Keratinocyte (primary cell): ENCODE measurements around the gene BSG. TPM values are rescaled to one million over a fixed set of nuclear protein-coding genes. Genes with fewer than 3 reads are reported as not detected.

ENCODE experiments used
- DNase-seq: peaks from one replicate; pipeline ENCODE4 v3.0.0-alpha.2; 2011; ENCODE audit warnings: low read depth, missing footprints, low spot score
- FAIRE-seq: peaks from 2 replicates; lab custom pipeline; 2011; peaks lifted over from hg19 to GRCh38; lab: Jason Lieb, UNC
- H2AFZ ChIP-seq: 2 replicates; pipeline ENCODE4 v1.6.0; 2012; ENCODE audit warnings: low read length, control low read depth, inconsistent platforms; ENCODE audit not compliant: control insufficient read depth
- H3K27ac ChIP-seq: 2 replicates; pipeline ENCODE4 v1.5.1; 2011; ENCODE audit warnings: low read length; ENCODE audit not compliant: control insufficient read depth, insufficient read depth
- H3K27me3 ChIP-seq: 3 replicates; pipeline ENCODE4 v1.6.0; 2011; ENCODE audit warnings: low read length; ENCODE audit not compliant: control insufficient read depth, insufficient read depth; ENCODE audit errors: extremely low read depth
- H3K36me3 ChIP-seq, 2 experiments: 2 replicates in 1 of 2; 3 replicates in 1 of 2; pipeline ENCODE4 v1.5.1; 2011; ENCODE audit warnings: low read length in 2 of 2, mild to moderate bottlenecking in 1 of 2; ENCODE audit not compliant: control insufficient read depth in 2 of 2, insufficient read depth in 2 of 2; ENCODE audit errors: extremely low read depth in 1 of 2
- H3K4me1 ChIP-seq: 3 replicates; pipeline ENCODE4 v1.5.1; 2011; ENCODE audit warnings: low read length; ENCODE audit not compliant: control insufficient read depth, insufficient read depth; ENCODE audit errors: extremely low read depth
- H3K4me2 ChIP-seq: 3 replicates; pipeline ENCODE4 v1.6.0; 2011; ENCODE audit warnings: low read depth, low read length; ENCODE audit not compliant: control insufficient read depth, insufficient read depth; ENCODE audit errors: extremely low read depth
- H3K4me3 ChIP-seq, 3 experiments: fragments of 200-600 bp in 1 of 3; sonication (generic) in 1 of 3; 2 replicates in 2 of 3; 3 replicates in 1 of 3; pipeline ENCODE4 v1.5.1; 2011 to 2016; ENCODE audit warnings: low read length in 3 of 3, mild to moderate bottlenecking in 3 of 3, control low read depth in 2 of 3, inconsistent platforms in 1 of 3, low read depth in 1 of 3, mixed read lengths in 1 of 3, mixed run types in 1 of 3, moderate library complexity in 1 of 3; ENCODE audit not compliant: control insufficient read depth in 2 of 3, insufficient read depth in 2 of 3; ENCODE audit errors: extremely low read depth in 1 of 3
- H3K79me2 ChIP-seq: 2 replicates; pipeline ENCODE4 v1.6.0; 2012; ENCODE audit warnings: low read length; ENCODE audit not compliant: control insufficient read depth, insufficient read depth
- H3K9ac ChIP-seq: 3 replicates; pipeline ENCODE4 v1.6.0; 2011; ENCODE audit warnings: low read length; ENCODE audit not compliant: control insufficient read depth, insufficient read depth; ENCODE audit errors: extremely low read depth
- H3K9me1 ChIP-seq: 3 replicates; pipeline ENCODE4 v1.6.0; 2011; ENCODE audit warnings: low read length; ENCODE audit not compliant: control insufficient read depth, insufficient read depth; ENCODE audit errors: extremely low read depth
- H3K9me3 ChIP-seq: 2 replicates; pipeline ENCODE4 v1.5.1; 2012; ENCODE audit warnings: low read depth, low read length; ENCODE audit not compliant: control insufficient read depth
- H4K20me1 ChIP-seq: 3 replicates; pipeline ENCODE4 v1.6.0; 2011; ENCODE audit warnings: low read length; ENCODE audit not compliant: control insufficient read depth, insufficient read depth; ENCODE audit errors: extremely low read depth
- EZH2 ChIP-seq: IDR thresholded peaks from one replicate; pipeline ENCODE4 v1.6.1; 2012; ENCODE audit warnings: inconsistent platforms, mild to moderate bottlenecking, low read length, moderate library complexity
- dilution Hi-C: fragments of 300-500 bp; cut with MboI; formaldehyde crosslinking; loops from one replicate; pipeline ENCODE4 v1.7.0; 2020; ENCODE audit warnings: low sequenced_read_pairs; ENCODE audit not compliant: extremely low pct_ligation_motif_present
- polyA plus RNA-seq, 5 experiments: library from polyadenylated mRNA; depleted of rRNA in 3 of 5; stranded (reverse) in 3 of 5; stranded (forward) in 1 of 5; unstranded in 1 of 5; fragments of >200 nt; gene quantifications; 1 replicate in 1 of 5; 2 replicates in 3 of 5; 3 replicates in 1 of 5; pipeline versions ENCODE4 v1.2.1 to v1.2.3, GENCODE V29; 2011 to 2012; ENCODE audit warnings: missing spikeins in 2 of 5, low read depth in 1 of 5, low replicate concordance in 1 of 5
- TF ChIP-seq, protein P1 (sequence below), 3 experiments: IDR thresholded peaks in 1 of 3; conservative IDR thresholded peaks in 1 of 3; optimal IDR thresholded peaks in 1 of 3; 2 replicates in 2 of 3; 3 replicates in 1 of 3; pipeline versions ENCODE3 to v1.5.1; 2011; ENCODE audit warnings: low read length in 3 of 3, mild to moderate bottlenecking in 3 of 3, moderate library complexity in 2 of 3, control low read depth in 1 of 3, inconsistent platforms in 1 of 3; ENCODE audit not compliant: insufficient read depth in 2 of 3; ENCODE audit errors: extremely low read depth in 1 of 3

BSG gene
- polyA plus RNA-seq, 1 donor (not counting 4 experiments of a cell fraction or from before 2014, with no cell fraction given), result 388 TPM

DNA sequence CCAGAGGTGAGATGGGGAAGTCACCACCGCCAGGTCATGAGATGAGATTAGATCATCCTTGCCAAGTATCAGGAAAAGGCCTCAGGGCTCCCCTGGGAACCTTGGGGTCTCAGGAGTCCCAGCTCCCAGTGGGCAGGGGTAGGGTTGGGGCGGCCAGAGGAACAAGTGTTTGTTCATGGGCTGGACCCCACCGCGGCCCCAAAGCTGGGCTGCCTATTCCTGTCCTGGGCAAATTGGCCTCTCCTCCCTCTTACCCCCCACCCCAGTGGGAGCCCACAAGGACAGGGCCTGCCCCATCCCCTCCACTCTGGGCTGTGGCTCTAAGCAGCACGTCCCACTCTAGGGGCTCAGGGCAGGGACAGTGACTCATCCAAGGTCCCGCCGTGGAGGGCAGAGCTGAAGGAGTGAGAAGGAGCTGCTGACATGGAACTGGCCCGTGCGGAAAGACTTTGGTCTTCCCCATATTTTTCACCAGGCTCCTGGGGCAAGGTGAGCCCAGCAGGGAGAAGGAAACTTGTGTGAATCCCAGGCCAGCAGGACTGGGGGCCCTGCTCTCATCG, 13.2 kb downstream of the BSG start:
- TF ChIP-seq, protein P1, sequence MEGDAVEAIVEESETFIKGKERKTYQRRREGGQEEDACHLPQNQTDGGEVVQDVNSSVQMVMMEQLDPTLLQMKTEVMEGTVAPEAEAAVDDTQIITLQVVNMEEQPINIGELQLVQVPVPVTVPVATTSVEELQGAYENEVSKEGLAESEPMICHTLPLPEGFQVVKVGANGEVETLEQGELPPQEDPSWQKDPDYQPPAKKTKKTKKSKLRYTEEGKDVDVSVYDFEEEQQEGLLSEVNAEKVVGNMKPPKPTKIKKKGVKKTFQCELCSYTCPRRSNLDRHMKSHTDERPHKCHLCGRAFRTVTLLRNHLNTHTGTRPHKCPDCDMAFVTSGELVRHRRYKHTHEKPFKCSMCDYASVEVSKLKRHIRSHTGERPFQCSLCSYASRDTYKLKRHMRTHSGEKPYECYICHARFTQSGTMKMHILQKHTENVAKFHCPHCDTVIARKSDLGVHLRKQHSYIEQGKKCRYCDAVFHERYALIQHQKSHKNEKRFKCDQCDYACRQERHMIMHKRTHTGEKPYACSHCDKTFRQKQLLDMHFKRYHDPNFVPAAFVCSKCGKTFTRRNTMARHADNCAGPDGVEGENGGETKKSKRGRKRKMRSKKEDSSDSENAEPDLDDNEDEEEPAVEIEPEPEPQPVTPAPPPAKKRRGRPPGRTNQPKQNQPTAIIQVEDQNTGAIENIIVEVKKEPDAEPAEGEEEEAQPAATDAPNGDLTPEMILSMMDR (optimal IDR thresholded peaks at IDR 0.05 in 1 of 3, IDR thresholded peaks at IDR 0.05 in 1 of 3, conservative IDR thresholded peaks at IDR 0.05 in 1 of 3; ENCODE audit: extremely low read depth in 1 of 3, insufficient read depth in 2 of 3, low read length in 3 of 3), result no peak
- no peak for TF ChIP-seq EZH2
- Histone ChIP-seq H3K27me3 (peaks cover 16% of the 10 kb centered on the region), H3K9ac (no peak overlapping the region), H3K27ac (no peak overlapping the region), H3K9me3 (no peaks in the 10 kb centered on the region), H3K4me1 (peaks cover 8% of the 10 kb centered on the region), H4K20me1 (peaks cover 21% of the 10 kb centered on the region), H3K36me3 (peaks cover 5 to 23% of the 10 kb centered on the region in 2 experiments), H2AFZ (no peak overlapping the region), H3K4me3 (no peak overlapping the region), H3K79me2 (peaks cover 9% of the 10 kb centered on the region), H3K9me1 (no peaks in the 10 kb centered on the region), H3K4me2 (no peak overlapping the region)
- dilution Hi-C loops, result no loop called here
- DNase-seq (no peak), FAIRE-seq (no peak)

- FAIRE-seq (peak; percentile 13), DNase-seq (no peak)
- Histone ChIP-seq H3K9me3 (no peaks in the 10 kb centered on the region), H4K20me1 (peaks cover 15% of the 10 kb centered on the region), H3K27me3 (peaks cover 37% of the 10 kb centered on the region), H3K9me1 (no peaks in the 10 kb centered on the region), H3K4me2 (peak overlapping the region; percentile 32), H3K9ac (no peak overlapping the region), H2AFZ (no peak overlapping the region), H3K4me3 (no peak overlapping the region), H3K36me3 (peaks cover 4 to 6% of the 10 kb centered on the region in 2 experiments), H3K4me1 (peaks cover 8% of the 10 kb centered on the region), H3K79me2 (no peaks in the 10 kb centered on the region), H3K27ac (no peak overlapping the region)
- TF ChIP-seq, protein P1 (optimal IDR thresholded peaks at IDR 0.05 in 1 of 3, IDR thresholded peaks at IDR 0.05 in 1 of 3, conservative IDR thresholded peaks at IDR 0.05 in 1 of 3; ENCODE audit: extremely low read depth in 1 of 3, insufficient read depth in 2 of 3, low read length in 3 of 3), result peak; percentile 65 to 95 (median 75)
- TF ChIP-seq EZH2, result no peak
- dilution Hi-C loops, result no loop called here
Observed at GRCh38 chr19:588093-588740, 15.8 kb downstream of the BSG start.
